GM18517 (cell line): ENCODE measurements around the gene FLVCR2.

Source experiments
- ATAC-seq: cut with Tn5 transposase; IDR thresholded peaks from one replicate; pipeline ENCODE4 v1.9.1; 2021; ENCODE audit warnings: mild to moderate bottlenecking, moderate library complexity; ENCODE audit not compliant: unreplicated experiment

The FLVCR2 gene

GRCh38 chr14:75578102-75578785 is at the start of gene FLVCR2:
TSS of gene FLVCR2 (plus strand) at chr14:75578620. CDS start at chr14:75578973, 353 bp downstream.
- peak; percentile 29 for ATAC-seq

GRCh38 chr14:75531256-75531655 is 47.2 kb upstream of the FLVCR2 start:
- no peak for ATAC-seq

- no peak for ATAC-seq
Observed at GRCh38 chr14:75531660-75532317, 46.6 kb upstream of the FLVCR2 start.

GRCh38 chr14:75533791-75534555 is 44.4 kb upstream of the FLVCR2 start:
- ATAC-seq, result no peak

- ATAC-seq, result no peak
Observed at GRCh38 chr14:75535164-75535898, 43.1 kb upstream of the FLVCR2 start.

DNA sequence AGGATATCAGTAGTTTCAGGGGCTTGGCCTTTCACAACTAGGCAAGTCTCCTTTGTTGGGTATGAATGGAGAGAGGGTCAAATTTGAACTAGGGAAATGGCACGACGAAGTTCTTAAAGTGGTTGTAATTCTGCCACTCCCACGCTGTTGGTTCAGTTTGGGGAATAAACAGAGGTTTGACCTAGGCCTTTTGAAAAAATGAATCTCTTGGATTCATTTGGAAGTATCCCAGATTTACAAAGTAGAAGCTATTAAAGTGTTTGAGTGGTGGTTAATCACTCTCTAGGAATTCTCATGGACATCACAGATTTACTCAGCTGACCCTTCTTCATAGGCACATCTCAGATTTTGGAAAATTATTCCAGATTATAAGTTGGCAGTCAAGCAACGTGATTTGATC is 41.3 kb upstream of the FLVCR2 start:
- ATAC-seq, result no peak

DNA sequence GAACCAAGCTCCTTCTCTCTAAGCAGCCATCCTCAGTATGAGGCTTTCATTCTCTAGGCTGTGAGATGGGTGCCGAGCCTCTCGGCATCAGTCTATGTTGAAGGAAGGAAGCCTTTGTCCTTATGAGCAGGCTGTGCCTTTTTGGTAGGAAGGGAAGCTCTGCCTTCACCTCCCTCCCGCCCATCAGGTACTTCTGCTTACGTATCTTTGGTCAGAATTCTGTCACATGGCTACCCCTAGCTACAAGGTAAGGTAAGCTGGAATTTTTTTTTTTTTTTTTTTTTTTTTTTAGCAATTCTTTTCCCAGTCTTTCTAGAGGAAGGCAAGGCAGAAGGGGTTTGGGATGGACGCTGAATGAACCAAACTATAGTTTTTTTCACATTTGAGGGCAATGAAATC is 39.3 kb upstream of the FLVCR2 start:
- peak; percentile 14 for ATAC-seq

DNA sequence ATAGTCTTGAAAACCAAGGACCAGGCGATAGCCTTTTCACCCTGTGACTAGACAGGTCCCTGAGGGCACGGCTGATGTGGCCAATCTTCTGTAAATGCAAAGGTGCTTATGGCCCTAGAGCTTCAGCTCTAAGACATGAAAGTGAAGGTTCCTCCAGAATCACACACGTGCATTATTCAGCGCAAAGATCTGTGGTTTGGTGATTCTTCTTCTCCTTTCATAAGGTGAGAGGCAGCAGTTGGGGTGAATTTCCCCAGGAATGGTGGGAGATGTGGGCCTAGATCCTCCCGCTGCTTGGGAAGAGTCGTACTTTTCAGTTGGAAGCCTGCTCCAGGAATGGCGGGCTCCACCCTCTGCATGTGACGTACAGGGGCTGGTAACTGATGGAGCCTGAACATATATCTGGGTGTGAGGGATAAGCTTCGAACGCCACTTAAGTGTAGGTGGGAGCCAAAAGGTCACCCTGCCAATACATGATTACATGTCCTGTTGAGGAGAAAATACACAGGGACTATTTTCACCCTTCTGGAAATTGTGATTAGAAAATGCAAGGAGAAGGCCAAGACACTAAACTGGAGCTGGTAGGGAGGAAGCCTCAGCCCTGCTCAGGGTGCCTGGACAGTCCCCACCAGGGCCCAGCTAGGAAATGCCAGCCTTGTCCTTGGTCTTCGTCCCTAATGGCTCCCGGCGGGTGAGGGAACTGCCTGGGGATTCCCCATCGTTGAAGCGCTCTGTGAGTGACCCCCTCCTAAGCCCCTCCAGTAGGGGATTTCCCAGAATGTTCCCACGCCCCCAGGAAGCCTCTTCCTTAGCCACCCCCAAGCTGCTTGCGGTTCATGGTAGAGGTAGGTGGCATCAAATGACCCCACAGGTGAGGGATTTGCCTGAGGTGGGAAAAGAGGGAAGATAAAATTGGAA is 38.6 kb upstream of the FLVCR2 start:
- peak; percentile 65 for ATAC-seq

DNA sequence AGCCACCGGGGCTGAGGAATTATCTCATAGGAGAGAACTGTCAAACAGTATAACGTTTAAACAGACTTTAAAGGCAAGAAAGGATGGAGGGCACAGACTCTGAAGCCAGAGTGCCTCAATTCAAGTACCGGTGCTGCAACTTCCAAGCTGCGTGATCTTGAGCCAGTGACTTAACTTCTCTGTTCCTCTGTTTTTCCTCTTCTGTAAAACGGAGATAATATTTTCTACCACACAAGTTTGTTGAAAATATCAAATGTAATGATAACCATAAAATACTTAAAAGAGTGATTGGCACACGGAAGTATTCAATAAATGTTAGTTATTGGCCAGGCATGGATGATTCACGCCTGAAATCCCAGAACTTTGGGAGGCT is 38.0 kb upstream of the FLVCR2 start:
- ATAC-seq, result no peak

DNA sequence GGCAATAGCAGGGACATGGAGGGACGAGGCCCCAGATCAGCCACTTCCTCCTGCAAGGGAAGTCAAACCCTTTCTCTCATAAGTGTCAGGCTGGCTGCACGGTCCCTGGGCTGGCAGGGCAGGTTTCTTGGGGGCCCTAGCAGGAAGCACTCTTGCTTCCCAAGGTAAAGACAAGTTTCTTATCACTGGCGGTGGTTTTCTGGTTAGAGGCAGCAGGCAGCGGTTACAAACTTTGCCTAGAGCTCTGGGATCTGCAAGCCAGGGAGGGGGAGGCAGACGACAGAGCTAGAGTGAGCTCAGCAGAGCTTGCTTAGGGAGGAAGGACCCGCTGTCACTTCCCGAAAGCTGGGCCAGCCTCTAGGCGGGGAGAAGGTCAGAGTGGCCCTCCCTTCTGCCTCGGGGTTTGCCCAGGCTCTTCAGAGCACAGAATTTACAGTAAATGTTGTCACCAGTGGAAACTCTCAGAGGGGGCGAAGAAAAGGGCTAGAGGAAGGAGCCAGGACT is 35.8 kb upstream of the FLVCR2 start:
- ATAC-seq, result peak; percentile 42

DNA sequence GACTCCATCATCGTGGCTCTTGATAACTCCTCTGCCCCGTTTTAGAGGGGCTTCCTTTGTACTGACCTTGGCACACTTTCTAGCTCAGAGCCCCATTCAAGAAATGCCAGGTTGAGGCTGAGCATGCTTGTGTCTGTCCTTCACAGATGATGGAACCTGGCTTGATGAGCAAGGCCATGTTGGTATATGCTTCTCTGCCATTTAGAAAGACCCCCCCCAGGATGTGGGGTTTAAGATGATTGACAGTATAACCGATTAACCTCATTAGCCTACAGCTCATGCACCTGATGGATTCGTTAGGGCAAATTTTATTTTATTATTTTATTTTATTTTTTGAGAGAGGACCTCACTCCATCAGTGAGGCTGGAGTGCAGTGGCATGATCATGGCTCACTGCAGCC is 35.2 kb upstream of the FLVCR2 start:
- no peak for ATAC-seq

DNA sequence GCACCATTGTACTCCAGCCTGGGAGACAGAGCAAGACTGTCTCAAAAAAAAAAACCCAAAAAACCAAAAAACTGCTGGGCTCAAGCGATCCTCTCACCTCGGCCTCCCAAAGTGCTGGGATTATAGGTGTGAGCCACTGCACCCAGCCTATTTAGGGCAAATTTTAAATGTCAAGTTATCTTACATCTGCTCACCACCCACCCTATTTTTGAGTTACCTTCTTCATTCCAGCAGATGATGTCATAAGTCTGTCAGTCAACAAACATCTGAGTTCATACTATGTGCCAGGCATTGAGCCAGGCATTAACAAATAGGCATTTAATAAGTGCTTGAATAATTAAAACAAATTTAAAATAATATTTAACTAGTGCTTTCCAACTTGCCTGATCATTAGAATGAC is 34.6 kb upstream of the FLVCR2 start:
- ATAC-seq, result no peak

- ATAC-seq, result no peak
Observed at GRCh38 chr14:75545907-75546306, 32.5 kb upstream of the FLVCR2 start.

DNA sequence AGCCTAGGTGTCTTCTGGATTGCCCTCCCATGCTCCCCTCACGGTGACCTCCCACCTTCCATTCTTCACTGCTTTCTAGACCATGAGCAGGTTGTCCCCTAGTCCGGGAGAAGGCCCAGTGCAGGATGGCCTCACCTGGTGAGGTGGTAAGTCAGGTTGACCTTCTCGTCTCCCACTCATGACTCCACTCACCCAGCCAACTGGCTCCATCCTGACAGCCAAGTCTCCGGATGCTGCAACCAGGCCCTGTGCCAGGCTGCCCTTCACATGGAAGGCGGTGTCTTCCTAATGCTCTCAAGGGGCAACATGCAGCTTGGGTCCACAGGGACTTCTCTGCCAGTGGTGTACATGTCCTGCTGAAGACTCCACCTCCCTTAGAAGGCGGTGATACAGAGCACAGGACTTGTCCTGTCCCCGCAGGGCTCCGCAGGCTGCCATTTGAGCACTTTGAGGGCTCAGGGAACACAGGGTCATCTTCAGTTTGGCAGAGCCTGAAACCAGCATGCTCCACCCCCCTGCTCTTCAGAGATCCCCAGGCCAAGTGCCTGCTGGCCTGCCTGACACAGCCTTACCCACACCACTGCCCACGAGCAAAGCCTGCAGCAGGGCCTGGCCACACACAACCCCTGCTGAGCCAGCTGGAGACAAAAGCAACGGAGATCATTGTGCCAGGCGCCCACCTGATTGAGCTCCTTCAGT is 30.7 kb upstream of the FLVCR2 start:
- ATAC-seq, result no peak

- ATAC-seq, result no peak
Observed at GRCh38 chr14:75548544-75548943, 29.9 kb upstream of the FLVCR2 start.

- no peak for ATAC-seq
Observed at GRCh38 chr14:75549169-75549568, 29.3 kb upstream of the FLVCR2 start.

- no peak for ATAC-seq
Observed at GRCh38 chr14:75551021-75551420, 27.4 kb upstream of the FLVCR2 start.

DNA sequence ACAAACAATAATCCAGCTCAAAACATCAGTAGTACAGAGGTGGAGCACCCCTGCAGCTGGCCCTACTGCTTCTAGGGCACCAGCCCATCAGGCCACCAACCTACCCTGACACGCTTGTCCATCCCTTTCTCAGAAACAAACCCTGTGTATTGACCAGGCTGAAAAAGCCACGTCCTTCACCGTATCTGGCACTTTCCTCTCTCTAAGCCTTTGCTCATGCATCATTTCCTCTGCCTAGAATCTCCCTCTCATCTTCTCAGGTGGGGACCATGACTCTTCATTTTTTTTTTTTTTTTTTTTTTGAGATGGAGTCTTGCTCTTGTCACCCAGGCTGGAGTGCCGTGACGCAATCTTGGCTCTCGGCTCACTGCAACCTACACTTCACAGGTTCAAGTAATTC is 25.3 kb upstream of the FLVCR2 start:
- ATAC-seq, result no peak

DNA sequence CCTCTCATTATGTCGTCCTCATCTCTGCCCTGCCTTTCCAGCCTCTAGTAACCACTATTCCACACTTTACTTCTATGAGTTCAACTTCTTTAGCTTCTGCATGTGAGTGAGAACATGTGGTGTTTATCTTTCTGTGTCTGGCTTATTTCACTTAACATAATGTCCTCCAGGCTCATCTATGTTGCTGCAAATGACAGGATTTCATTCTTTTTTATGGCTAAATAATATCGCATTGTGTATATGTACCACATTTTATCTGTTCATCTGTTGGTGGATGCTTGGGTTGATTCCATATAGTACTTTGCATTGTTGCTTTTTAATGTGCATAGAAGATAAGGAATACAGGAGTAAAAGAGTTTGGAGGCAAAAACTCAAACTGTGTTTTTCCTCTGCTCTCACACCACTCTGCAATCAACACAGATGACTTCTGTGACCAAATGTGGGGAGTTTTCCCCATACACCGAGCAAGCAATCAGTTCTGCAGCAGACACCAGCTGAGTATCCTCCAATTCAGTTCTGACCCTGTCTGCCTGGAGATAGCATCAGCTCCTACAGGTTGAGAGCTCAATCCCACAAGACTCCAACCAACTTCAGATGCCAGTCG is 24.6 kb upstream of the FLVCR2 start:
- ATAC-seq, result no peak
